Type B pancreatic cell (in vitro differentiated cells): Measurements from ENCODE around the gene LARP1. TPM values are rescaled to one million over a fixed set of nuclear protein-coding genes. Genes with fewer than 3 reads are reported as not detected.

ENCODE experiments used
- DNase-seq: peaks from one replicate; pipeline ENCODE4 v3.0.0; 2021; ENCODE audit warnings: mixed read lengths; ENCODE audit not compliant: unreplicated experiment; ENCODE audit errors: extremely low spot score
- H3K27ac Mint-ChIP-seq: 2 replicates; pipeline ENCODE4 v1.8.0; 2021; ENCODE audit warnings: mild to moderate bottlenecking, mixed read lengths
- H3K27me3 Mint-ChIP-seq: 2 replicates; pipeline ENCODE4 v1.8.0; 2021; ENCODE audit warnings: mixed read lengths
- H3K36me3 Mint-ChIP-seq: 2 replicates; pipeline ENCODE4 v1.8.0; 2021; ENCODE audit warnings: mixed read lengths
- H3K4me1 Mint-ChIP-seq: one replicate; pipeline ENCODE4 v1.8.0; 2021; ENCODE audit warnings: mixed read lengths; ENCODE audit not compliant: unreplicated experiment
- H3K4me3 Mint-ChIP-seq: 2 replicates; pipeline ENCODE4 v1.8.0; 2021; ENCODE audit warnings: mild to moderate bottlenecking, mixed read lengths
- H3K9me3 Mint-ChIP-seq: 2 replicates; pipeline ENCODE4 v1.8.0; 2021; ENCODE audit warnings: mixed read lengths
- CTCF ChIP-seq: fragments of 200-600 bp; sonication (generic); conservative IDR thresholded peaks from 2 replicates; pipeline ENCODE4 v1.5.0; 2021; ENCODE audit warnings: antibody characterized with exemption, mild to moderate bottlenecking
- total RNA-seq: library from RNA; stranded (reverse); gene quantifications from 2 replicates; pipeline ENCODE4 v1.2.1, GENCODE V29; 2021; ENCODE audit warnings: low replicate concordance

Gene LARP1
- total RNA-seq, 1 donor from 2014 or later, result 220 TPM

- Mint-ChIP-seq H3K27me3 (no peaks in the 10 kb centered on the region), H3K27ac (no peak overlapping the region), H3K4me1 (peaks cover 44% of the 10 kb centered on the region), H3K36me3 (peaks cover 5% of the 10 kb centered on the region), H3K9me3 (no peaks in the 10 kb centered on the region), H3K4me3 (no peak overlapping the region)
- TF ChIP-seq CTCF, result no peak
- DNase-seq, result no peak
Measured at GRCh38 chr5:154779105-154779504, 23.9 kb downstream of the LARP1 start.

GRCh38 chr5:154780128-154780527, 25.0 kb downstream of the LARP1 start:
- Mint-ChIP-seq H3K4me3 (no peak overlapping the region), H3K27me3 (no peaks in the 10 kb centered on the region), H3K27ac (peak overlapping the region; percentile 21), H3K9me3 (no peaks in the 10 kb centered on the region), H3K4me1 (peaks cover 48% of the 10 kb centered on the region), H3K36me3 (peaks cover 5% of the 10 kb centered on the region)
- DNase-seq, result no peak
- no peak for TF ChIP-seq CTCF

GRCh38 chr5:154782326-154782725, 27.1 kb downstream of the LARP1 start:
- no peak for DNase-seq

GRCh38 chr5:154782812-154783592, 27.8 kb downstream of the LARP1 start:
- Mint-ChIP-seq H3K9me3 (no peaks in the 10 kb centered on the region), H3K4me3 (no peak overlapping the region), H3K27ac (no peak overlapping the region), H3K36me3 (peaks cover 5% of the 10 kb centered on the region), H3K4me1 (peaks cover 61% of the 10 kb centered on the region), H3K27me3 (no peaks in the 10 kb centered on the region)
- TF ChIP-seq CTCF, result no peak
- no peak for DNase-seq

More at GRCh38 chr5:154782326-154782725, 27.1 kb downstream of the LARP1 start:
- Mint-ChIP-seq H3K27ac (peak overlapping the region; percentile 72), H3K27me3 (no peaks in the 10 kb centered on the region), H3K9me3 (no peaks in the 10 kb centered on the region), H3K4me1 (peaks cover 55% of the 10 kb centered on the region), H3K36me3 (peaks cover 5% of the 10 kb centered on the region), H3K4me3 (no peak overlapping the region)
- TF ChIP-seq CTCF, result no peak

GRCh38 chr5:154783774-154784460, 28.7 kb downstream of the LARP1 start:
- H3K4me1 Mint-ChIP-seq, result peaks cover 65% of the 10 kb centered on the region
- H3K4me3 Mint-ChIP-seq, result no peak overlapping the region
- TF ChIP-seq CTCF, result no peak
- no peaks in the 10 kb centered on the region for H3K9me3 Mint-ChIP-seq
- peak overlapping the region; percentile 5 for H3K27ac Mint-ChIP-seq
- peaks cover 4% of the 10 kb centered on the region for H3K36me3 Mint-ChIP-seq
- H3K27me3 Mint-ChIP-seq, result no peaks in the 10 kb centered on the region
- no peak for DNase-seq
